IMR-90 (cell line): ENCODE results near the gene NWD2. TPM values are rescaled to one million over a fixed set of nuclear protein-coding genes. Genes with fewer than 3 reads are reported as not detected.

Experiments used
- ATAC-seq: fragments of 200-7000 bp; cut with Tn5 transposase; 2 replicates; pipeline ENCODE4 v1.9.1; 2020; ENCODE audit warnings: low read depth, mild to moderate bottlenecking, moderate library complexity
- BruUV-seq: library from RNA; stranded (reverse); fragments of 400-500 nt; replicated peaks from 2 replicates; lab custom pipeline; 2021; lab: Mats Ljungman, UMichigan
- CTCF ChIA-PET: fragments of 300-600 bp; formaldehyde crosslinking; extraction: SDS; loops from one replicate; lab custom pipeline; 2021; ENCODE audit warnings: antibody characterized with exemption; lab: Yijun Ruan, JAX
- POLR2A ChIA-PET: fragments of 300-600 bp; sonication (Branson Sonifier 250); formaldehyde crosslinking; loops from one replicate; lab custom pipeline; 2022; ENCODE audit warnings: antibody characterized with exemption; ENCODE audit not compliant: unreplicated experiment; lab: Charles Lee
- DNase-seq: peaks from one replicate; pipeline ENCODE4 v3.0.0; 2013
- H2AFZ ChIP-seq: replicated peaks from 2 replicates; pipeline ENCODE3; 2013; ENCODE audit warnings: low read length, mild to moderate bottlenecking; ENCODE audit not compliant: poor library complexity
- H2AK5ac ChIP-seq: 2 replicates; pipeline ENCODE4 v1.6.1; 2013; ENCODE audit warnings: low read depth, low read length, inconsistent platforms
- H2AK9ac ChIP-seq: replicated peaks from 2 replicates; pipeline ENCODE3; 2013; ENCODE audit warnings: mild to moderate bottlenecking, low read depth, low read length, moderate library complexity; ENCODE audit not compliant: poor library complexity
- H2BK120ac ChIP-seq: 2 replicates; pipeline ENCODE4 v1.6.1; 2013; ENCODE audit warnings: low read depth, low read length, inconsistent platforms
- H2BK15ac ChIP-seq: 3 replicates; pipeline ENCODE4 v1.6.1; 2013; ENCODE audit warnings: low read depth, low read length, inconsistent platforms
- H2BK20ac ChIP-seq: 2 replicates; pipeline ENCODE4 v1.6.1; 2013; ENCODE audit warnings: low read depth, mild to moderate bottlenecking, inconsistent platforms, low read length, moderate library complexity
- H2BK5ac ChIP-seq: 2 replicates; pipeline ENCODE4 v1.6.1; 2013; ENCODE audit warnings: mild to moderate bottlenecking, low read depth, low read length, inconsistent platforms; ENCODE audit not compliant: poor library complexity, severe bottlenecking
- H3K14ac ChIP-seq: replicated peaks from 2 replicates; pipeline ENCODE4 v1.6.1; 2013; ENCODE audit warnings: low read depth, low read length, inconsistent platforms
- H3K18ac ChIP-seq: 2 replicates; pipeline ENCODE4 v1.6.1; 2013; ENCODE audit warnings: low read depth, low read length, control low read depth
- H3K23ac ChIP-seq: 2 replicates; pipeline ENCODE4 v1.6.1; 2013; ENCODE audit warnings: low read depth, low read length, inconsistent platforms
- H3K27ac ChIP-seq: 2 replicates; pipeline ENCODE4 v1.5.1; 2013; ENCODE audit warnings: mild to moderate bottlenecking, control low read depth, low read length; ENCODE audit not compliant: insufficient read depth
- H3K27me3 ChIP-seq: 2 replicates; pipeline ENCODE4 v1.6.1; 2013; ENCODE audit warnings: low read length; ENCODE audit not compliant: control insufficient read depth, insufficient read depth
- H3K36me3 ChIP-seq: 2 replicates; pipeline ENCODE4 v1.6.1; 2013; ENCODE audit warnings: low read length, mixed read lengths; ENCODE audit not compliant: control insufficient read depth, insufficient read depth
- H3K4ac ChIP-seq: 2 replicates; pipeline ENCODE4 v1.6.1; 2013; ENCODE audit warnings: low read depth, low read length, inconsistent platforms
- H3K4me1 ChIP-seq: 2 replicates; pipeline ENCODE4 v1.6.1; 2013; ENCODE audit warnings: low read length, mixed read lengths; ENCODE audit not compliant: control insufficient read depth, insufficient read depth
- H3K4me2 ChIP-seq: 2 replicates; pipeline ENCODE4 v1.6.1; 2013; ENCODE audit warnings: low read depth, mild to moderate bottlenecking, control low read depth, low read length, moderate library complexity
- H3K4me3 ChIP-seq: 2 replicates; pipeline ENCODE4 v1.5.1; 2013; ENCODE audit warnings: low read depth, mild to moderate bottlenecking, control low read depth, low read length, moderate library complexity; ENCODE audit not compliant: insufficient read depth
- H3K56ac ChIP-seq: 2 replicates; pipeline ENCODE4 v1.6.1; 2013; ENCODE audit warnings: low read length, inconsistent platforms; ENCODE audit not compliant: insufficient read depth; ENCODE audit errors: extremely low read depth
- H3K79me1 ChIP-seq, 2 experiments: 2 replicates each; pipeline ENCODE4 v1.6.1; 2013; ENCODE audit warnings: low read length in 2 of 2, inconsistent platforms in 1 of 2, low read depth in 1 of 2
- H3K9ac ChIP-seq: 2 replicates; pipeline ENCODE4 v1.6.1; 2013; ENCODE audit warnings: low read depth, low read length, control low read depth
- H3K9me1 ChIP-seq: 2 replicates; pipeline ENCODE4 v1.6.1; 2013; ENCODE audit warnings: low read length, inconsistent platforms; ENCODE audit not compliant: insufficient read depth
- H3K9me3 ChIP-seq: 2 replicates; pipeline ENCODE4 v1.6.1; 2013; ENCODE audit warnings: low read length; ENCODE audit not compliant: control insufficient read depth, insufficient read depth
- H4K20me1 ChIP-seq: 2 replicates; pipeline ENCODE4 v1.6.1; 2013; ENCODE audit warnings: low read length, inconsistent platforms; ENCODE audit not compliant: insufficient read depth
- H4K5ac ChIP-seq: 2 replicates; pipeline ENCODE4 v1.6.1; 2013; ENCODE audit warnings: mild to moderate bottlenecking, low read depth, low read length, control low read depth
- H4K8ac ChIP-seq, 2 experiments: 2 replicates each; pipeline ENCODE4 v1.6.1; 2013; ENCODE audit warnings: low read depth in 2 of 2, low read length in 2 of 2, control low read depth in 1 of 2, inconsistent platforms in 1 of 2
- H4K91ac ChIP-seq: 2 replicates; pipeline ENCODE4 v1.6.1; 2013; ENCODE audit warnings: low read depth, low read length, inconsistent platforms; ENCODE audit not compliant: insufficient read depth
- BHLHE40 ChIP-seq: fragments of 150-350 bp; IDR thresholded peaks from 2 replicates; pipeline ENCODE4 v1.6.1; 2016; ENCODE audit warnings: mild to moderate bottlenecking, low read depth, low read length
- CEBPB ChIP-seq: IDR thresholded peaks from 2 replicates; pipeline ENCODE4 v1.6.1; 2012; ENCODE audit warnings: low read depth, low read length, improper control_type of control experiment
- CHD1 ChIP-seq: IDR thresholded peaks from 2 replicates; pipeline ENCODE4 v1.6.1; 2012; ENCODE audit warnings: low read depth, low read length, improper control_type of control experiment
- ELK1 ChIP-seq: fragments of 150-350 bp; IDR thresholded peaks from 2 replicates; pipeline ENCODE4 v1.6.1; 2016; ENCODE audit warnings: low read depth, mild to moderate bottlenecking, low read length, moderate library complexity, borderline replicate concordance
- FOS ChIP-seq: fragments of 150-350 bp; IDR thresholded peaks from 2 replicates; pipeline ENCODE4 v1.6.1; 2016; ENCODE audit warnings: low read depth, low read length
- MAFK ChIP-seq: IDR thresholded peaks from 2 replicates; pipeline ENCODE4 v1.6.1; 2012; ENCODE audit warnings: low read depth, low read length, improper control_type of control experiment
- MAZ ChIP-seq: IDR thresholded peaks from 2 replicates; pipeline ENCODE4 v1.6.1; 2012; ENCODE audit warnings: low read depth, mild to moderate bottlenecking, low read length, improper control_type of control experiment, moderate library complexity, borderline replicate concordance
- MXI1 ChIP-seq: IDR thresholded peaks from 2 replicates; pipeline ENCODE4 v1.6.1; 2012; ENCODE audit warnings: low read depth, mild to moderate bottlenecking, low read length, moderate library complexity, borderline replicate concordance
- NFE2L2 ChIP-seq: fragments of 150-350 bp; IDR thresholded peaks from 2 replicates; pipeline ENCODE4 v1.6.1; 2016; ENCODE audit warnings: low read depth, mild to moderate bottlenecking, low read length
- POLR2A ChIP-seq: IDR thresholded peaks from 2 replicates; pipeline ENCODE4 v1.6.1; 2012; ENCODE audit warnings: mild to moderate bottlenecking, low read depth, low read length
- RAD21 ChIP-seq: IDR thresholded peaks from 2 replicates; pipeline ENCODE4 v1.6.1; 2012; ENCODE audit warnings: low read length, improper control_type of control experiment
- RCOR1 ChIP-seq: IDR thresholded peaks from 2 replicates; pipeline ENCODE4 v1.6.1; 2012; ENCODE audit warnings: mild to moderate bottlenecking, low read length, improper control_type of control experiment; ENCODE audit not compliant: insufficient replicate concordance
- RFX5 ChIP-seq: IDR thresholded peaks from 2 replicates; pipeline ENCODE4 v1.8.0; 2012; ENCODE audit warnings: low read depth, mild to moderate bottlenecking, low read length, moderate library complexity
- USF2 ChIP-seq: fragments of 150-350 bp; IDR thresholded peaks from 2 replicates; pipeline ENCODE4 v1.6.1; 2017; ENCODE audit warnings: mild to moderate bottlenecking, antibody characterized with exemption, low read length, low read depth
- WGBS, 2 experiments: methylation state at CpG; one replicate each; pipeline versions ENCODE4 v1.1.5 to v1.1.7; 2013; ENCODE audit warnings: missing lambda C conversion rate in 2 of 2; ENCODE audit not compliant: insufficient read length in 1 of 2; ENCODE audit errors: extremely low coverage in 2 of 2; 5-methylcytosine and 5-hydroxymethylcytosine counted together
- dilution Hi-C: fragments of 300-500 bp; cut with HindIII; formaldehyde crosslinking; loops from one replicate; pipeline ENCODE4 v1.14.3; 2018; ENCODE audit warnings: low sequenced_read_pairs; ENCODE audit not compliant: unreplicated experiment
- in situ Hi-C: fragments of 300-500 bp; cut with MboI; formaldehyde crosslinking; loops from 3 replicates; pipeline ENCODE4 v1.14.3; 2019; ENCODE audit warnings: low sequenced_read_pairs, inconsistent platforms, mixed read lengths
- intact Hi-C: fragments of 100-400 bp; cut with micrococcal nuclease; formaldehyde crosslinking; loops from 2 replicates; pipeline ENCODE4 v1.10.0; 2022
- polyA plus RNA-seq, 3 experiments: library from polyadenylated mRNA; depleted of rRNA; stranded (reverse); fragments of >200 nt; gene quantifications; 2 replicates each; pipeline ENCODE4 v1.2.3, GENCODE V29; 2012; ENCODE audit warnings: low replicate concordance in 1 of 3
- total RNA-seq: library from RNA; depleted of rRNA; stranded (reverse); fragments of >200 nt; gene quantifications from 2 replicates; pipeline ENCODE4 v1.2.3, GENCODE V29; 2012
- TF ChIP-seq, protein P1 (sequence below): conservative IDR thresholded peaks from 2 replicates; pipeline ENCODE4 v1.5.1; 2012; ENCODE audit warnings: mild to moderate bottlenecking, low read depth, low read length, improper control_type of control experiment

The NWD2 gene
- total and polyA plus RNA-seq, 2 of the 4 experiments (the other 2 are of a cell fraction) = not detected

DNA sequence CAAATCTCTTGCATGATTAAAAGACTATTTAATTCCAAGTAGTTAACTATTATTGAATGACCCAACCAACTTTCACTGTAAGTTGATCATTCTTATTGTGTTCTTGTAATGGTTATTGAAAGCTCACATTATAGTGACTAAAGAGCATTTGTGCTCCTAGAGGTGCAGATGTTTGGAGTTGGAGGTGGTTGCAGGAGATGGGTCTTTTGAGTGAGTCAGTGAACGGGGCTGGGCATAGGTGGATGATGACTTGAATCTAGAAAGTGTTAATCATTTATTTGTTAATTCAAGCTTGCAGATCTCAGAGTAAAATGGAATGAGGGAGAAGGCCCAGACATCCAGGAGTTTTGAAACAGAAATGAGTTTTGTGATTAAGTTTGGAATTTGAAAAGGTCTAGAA lies 13.7 kb downstream of the NWD2 start:
- Histone ChIP-seq H2AK5ac (no peak overlapping the region), H3K56ac (no peak overlapping the region), H3K4me1 (no peaks in the 10 kb centered on the region), H3K4me3 (no peak overlapping the region), H4K5ac (no peak overlapping the region), H4K20me1 (no peaks in the 10 kb centered on the region), H2AK9ac (no peak overlapping the region), H2BK15ac (no peak overlapping the region), H3K79me1 (no peaks in the 10 kb centered on the region), H3K27me3 (no peaks in the 10 kb centered on the region), H3K36me3 (no peaks in the 10 kb centered on the region), H3K4me2 (no peak overlapping the region), H3K14ac (no peak overlapping the region), H3K9me3 (peaks cover 10% of the 10 kb centered on the region), H3K23ac (no peak overlapping the region), H3K27ac (no peak overlapping the region), H2BK5ac (no peak overlapping the region), H3K9ac (no peak overlapping the region), H2BK20ac (no peak overlapping the region), H3K18ac (no peak overlapping the region), H2AFZ (no peak overlapping the region), H2BK120ac (no peak overlapping the region), H3K9me1 (no peaks in the 10 kb centered on the region), H4K91ac (no peak overlapping the region), H3K4ac (no peak overlapping the region), H4K8ac (no peak overlapping the region)
- 38% methylated on average over 1 of the region's 1 CpG; no CpG with 5 or more reads in 1 of the 2 experiments for WGBS, 2 experiments
- ChIA-PET POLR2A (no interaction called here), CTCF (interaction anchor here (0.9 kb wide), 1 partner anchor 1713 kb away, joined by 3 read pairs; no protein-coding TSS in a partner anchor)
- TF ChIP-seq ELK1 (no peak), BHLHE40 (no peak), MAFK (no peak), FOS (no peak), CEBPB (no peak), MXI1 (no peak), RFX5 (no peak), USF2 (no peak), NFE2L2 (no peak), RAD21 (no peak), POLR2A (no peak), RCOR1 (no peak), CHD1 (no peak), MAZ (no peak)
- TF ChIP-seq, protein P1, sequence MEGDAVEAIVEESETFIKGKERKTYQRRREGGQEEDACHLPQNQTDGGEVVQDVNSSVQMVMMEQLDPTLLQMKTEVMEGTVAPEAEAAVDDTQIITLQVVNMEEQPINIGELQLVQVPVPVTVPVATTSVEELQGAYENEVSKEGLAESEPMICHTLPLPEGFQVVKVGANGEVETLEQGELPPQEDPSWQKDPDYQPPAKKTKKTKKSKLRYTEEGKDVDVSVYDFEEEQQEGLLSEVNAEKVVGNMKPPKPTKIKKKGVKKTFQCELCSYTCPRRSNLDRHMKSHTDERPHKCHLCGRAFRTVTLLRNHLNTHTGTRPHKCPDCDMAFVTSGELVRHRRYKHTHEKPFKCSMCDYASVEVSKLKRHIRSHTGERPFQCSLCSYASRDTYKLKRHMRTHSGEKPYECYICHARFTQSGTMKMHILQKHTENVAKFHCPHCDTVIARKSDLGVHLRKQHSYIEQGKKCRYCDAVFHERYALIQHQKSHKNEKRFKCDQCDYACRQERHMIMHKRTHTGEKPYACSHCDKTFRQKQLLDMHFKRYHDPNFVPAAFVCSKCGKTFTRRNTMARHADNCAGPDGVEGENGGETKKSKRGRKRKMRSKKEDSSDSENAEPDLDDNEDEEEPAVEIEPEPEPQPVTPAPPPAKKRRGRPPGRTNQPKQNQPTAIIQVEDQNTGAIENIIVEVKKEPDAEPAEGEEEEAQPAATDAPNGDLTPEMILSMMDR = no peak
- ATAC-seq (no peak), DNase-seq (no peak)
- BruUV-seq = no TSS peak
- dilution Hi-C loops (no loop called here), intact Hi-C loops (no loop called here), in situ Hi-C loops (no loop called here)
